GM12874 (cell line): ENCODE measurements around the gene PGPEP1.

Experiments used
- TF ChIP-seq, protein P1 (sequence below): IDR thresholded peaks from 2 replicates; pipeline ENCODE4 v1.5.1; 2011; ENCODE audit warnings: low read depth, mild to moderate bottlenecking, control low read depth, low read length, moderate library complexity; ENCODE audit not compliant: insufficient read depth

Gene PGPEP1

DNA sequence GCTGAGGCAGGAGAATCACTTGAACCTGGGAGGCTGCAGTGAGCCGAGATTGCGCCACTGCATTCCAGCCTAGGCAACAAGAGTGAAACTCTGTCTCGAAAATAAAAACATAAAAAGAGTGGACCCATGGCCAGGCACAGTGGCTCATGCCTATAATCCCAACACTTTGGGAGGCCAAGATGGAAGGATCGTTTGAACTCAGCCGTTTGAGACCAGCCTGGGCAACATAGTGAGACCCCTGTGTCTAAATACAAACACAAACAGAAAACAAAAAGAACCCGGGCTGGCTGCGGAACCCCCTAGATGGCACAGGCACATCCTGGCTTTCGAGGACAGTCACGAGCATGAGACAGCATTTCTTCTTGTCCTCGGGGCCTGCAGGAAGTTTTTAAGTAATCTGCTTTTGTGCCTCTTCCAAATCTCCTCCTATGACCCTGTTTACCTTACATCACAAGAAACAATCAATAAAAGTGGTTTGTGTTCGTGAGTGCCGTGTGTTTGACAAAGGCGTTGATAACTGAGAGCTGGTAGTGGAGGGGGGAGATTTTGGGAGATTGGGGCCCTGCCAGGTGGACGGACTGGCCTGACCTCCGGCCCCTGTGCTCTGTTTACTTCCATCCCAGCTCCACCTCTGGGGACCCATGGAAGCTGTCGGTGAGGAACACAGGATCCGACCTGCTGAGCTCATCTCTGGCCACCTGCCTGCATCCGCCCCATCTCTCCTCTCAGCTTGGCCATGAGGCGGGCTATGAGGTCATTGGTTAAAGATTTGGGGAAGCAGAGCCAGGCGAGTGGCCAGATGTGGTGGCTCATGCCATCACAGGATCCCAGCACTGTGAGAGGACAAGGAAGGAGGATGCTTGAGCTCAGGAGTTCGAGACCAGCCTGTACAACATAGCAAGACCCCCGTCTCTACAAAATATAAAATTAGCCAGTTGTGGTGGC is 39.7 kb downstream of the PGPEP1 start:
- TF ChIP-seq, protein P1, sequence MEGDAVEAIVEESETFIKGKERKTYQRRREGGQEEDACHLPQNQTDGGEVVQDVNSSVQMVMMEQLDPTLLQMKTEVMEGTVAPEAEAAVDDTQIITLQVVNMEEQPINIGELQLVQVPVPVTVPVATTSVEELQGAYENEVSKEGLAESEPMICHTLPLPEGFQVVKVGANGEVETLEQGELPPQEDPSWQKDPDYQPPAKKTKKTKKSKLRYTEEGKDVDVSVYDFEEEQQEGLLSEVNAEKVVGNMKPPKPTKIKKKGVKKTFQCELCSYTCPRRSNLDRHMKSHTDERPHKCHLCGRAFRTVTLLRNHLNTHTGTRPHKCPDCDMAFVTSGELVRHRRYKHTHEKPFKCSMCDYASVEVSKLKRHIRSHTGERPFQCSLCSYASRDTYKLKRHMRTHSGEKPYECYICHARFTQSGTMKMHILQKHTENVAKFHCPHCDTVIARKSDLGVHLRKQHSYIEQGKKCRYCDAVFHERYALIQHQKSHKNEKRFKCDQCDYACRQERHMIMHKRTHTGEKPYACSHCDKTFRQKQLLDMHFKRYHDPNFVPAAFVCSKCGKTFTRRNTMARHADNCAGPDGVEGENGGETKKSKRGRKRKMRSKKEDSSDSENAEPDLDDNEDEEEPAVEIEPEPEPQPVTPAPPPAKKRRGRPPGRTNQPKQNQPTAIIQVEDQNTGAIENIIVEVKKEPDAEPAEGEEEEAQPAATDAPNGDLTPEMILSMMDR = no peak

GRCh38 chr19:18380843-18381242 is 40.4 kb downstream of the PGPEP1 start:
- TF ChIP-seq, protein P1 = no peak

- TF ChIP-seq, protein P1 = no peak
Measured at GRCh38 chr19:18384775-18385174, 44.4 kb downstream of the PGPEP1 start.

DNA sequence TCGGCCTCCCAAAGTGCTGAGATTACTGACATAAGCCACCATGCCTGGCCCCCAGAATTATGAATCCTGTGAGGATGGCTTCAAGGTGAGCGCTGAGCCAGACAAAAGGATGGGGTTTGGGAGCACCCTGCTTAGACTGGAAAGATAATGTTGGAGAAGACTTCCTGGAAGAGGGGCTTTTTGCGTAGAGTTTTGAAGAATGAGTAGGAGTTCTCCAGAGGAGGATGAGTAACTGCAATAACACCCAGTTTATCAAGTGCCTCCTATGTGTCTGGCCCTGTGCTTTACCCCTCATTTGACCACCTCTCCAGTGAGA is 44.9 kb downstream of the PGPEP1 start:
- TF ChIP-seq, protein P1 = no peak

GRCh38 chr19:18385675-18386542 is 45.5 kb downstream of the PGPEP1 start, which contains the start of gene GDF15:
Gene GDF15, plus strand, starts transcription at chr19:18386158. Its CDS starts 32 bp downstream, at chr19:18386190.
- TF ChIP-seq, protein P1 = peak; percentile 94

- TF ChIP-seq, protein P1 = no peak
Measured at GRCh38 chr19:18386543-18387271, 46.3 kb downstream of the PGPEP1 start.
